HG03060 (cell line): ENCODE results near the gene VSX1.

Source experiments
- ATAC-seq: cut with Tn5 transposase; IDR thresholded peaks from one replicate; pipeline ENCODE4 v1.9.1; 2021; ENCODE audit warnings: low read depth, moderate number of reproducible peaks; ENCODE audit not compliant: unreplicated experiment

Gene VSX1

DNA sequence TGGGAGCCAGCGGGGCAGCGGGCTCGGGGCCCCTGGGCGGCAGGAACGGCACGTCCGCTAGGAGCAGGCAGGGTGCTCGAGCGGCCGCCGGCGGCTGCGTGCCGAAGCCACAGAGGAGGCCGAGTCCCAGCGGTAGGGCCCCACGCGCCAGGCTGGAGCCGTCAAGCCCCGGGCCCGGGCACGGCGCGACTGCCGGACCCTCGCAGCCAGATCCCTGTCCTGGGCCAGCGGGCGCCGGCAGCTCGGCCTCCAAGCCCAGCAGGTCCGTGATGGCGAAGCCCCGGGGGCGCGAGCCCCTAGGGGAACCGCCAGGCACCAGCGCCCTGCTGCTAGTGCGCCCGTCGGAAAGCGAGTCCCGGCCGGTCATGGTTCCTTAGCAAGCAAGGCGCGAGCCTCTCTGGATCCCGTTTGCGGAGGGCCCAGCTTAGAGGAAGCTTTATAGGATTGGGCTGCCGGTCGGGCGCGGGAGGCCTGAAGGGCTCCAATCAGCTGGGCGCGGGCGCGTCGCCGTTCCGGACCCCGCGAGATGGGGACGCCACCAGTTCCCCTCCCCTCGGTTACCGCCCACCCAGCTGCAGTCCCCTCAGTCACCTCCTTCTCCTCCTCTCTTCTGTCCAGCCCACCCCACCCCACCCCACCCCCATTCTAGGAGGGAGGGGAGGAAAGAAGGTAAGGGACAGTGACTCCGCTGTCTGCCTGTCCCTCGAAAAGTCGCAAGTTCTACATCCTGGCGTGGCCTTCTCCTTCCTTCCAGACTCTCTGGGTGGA lies at the start of gene VSX1:
VSX1 (minus strand) TSS at position 412 of the 768 bp plus-strand sequence; CDS start at position 367, 45 bp downstream.
- ATAC-seq, result no peak

DNA sequence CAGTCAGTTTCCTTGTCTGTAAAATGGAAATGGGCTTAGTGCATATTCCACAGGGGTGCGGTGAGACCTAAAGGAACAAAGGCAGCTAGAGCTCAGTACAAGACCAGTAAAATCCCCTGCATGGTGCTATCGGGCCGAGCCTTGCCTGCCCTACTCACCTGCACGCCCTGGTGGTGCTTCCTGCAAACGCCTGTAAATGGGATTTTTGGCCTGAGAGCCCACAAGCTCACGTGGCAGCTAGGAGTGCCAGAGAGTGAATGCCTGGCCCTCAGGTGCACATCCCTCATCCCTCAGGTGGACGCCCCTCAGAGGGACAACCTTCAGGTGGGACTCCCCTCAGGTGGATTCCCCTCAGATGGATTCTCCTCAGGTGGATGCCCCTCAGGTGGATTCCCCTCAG lies 48.0 kb upstream of the VSX1 start:
- ATAC-seq, result no peak

DNA sequence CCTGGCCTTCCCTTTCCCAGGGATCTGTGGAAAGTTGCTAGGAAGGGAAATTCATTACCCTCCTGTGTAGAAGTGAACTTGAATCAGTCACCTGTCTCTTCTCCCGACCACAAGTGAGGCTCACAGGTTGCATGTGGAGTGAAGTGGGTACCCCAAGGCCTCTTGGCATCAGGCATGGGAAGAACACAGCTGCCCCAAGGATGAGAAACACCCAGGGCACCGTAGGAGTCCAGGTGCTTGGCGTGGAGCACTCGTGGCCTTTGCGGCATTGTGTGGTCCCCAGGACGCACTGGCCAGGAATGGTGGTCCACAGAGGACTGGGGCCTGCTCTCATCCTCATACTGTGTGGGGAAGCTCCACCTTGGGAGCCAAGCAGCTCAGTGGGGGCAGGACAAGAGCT lies 47.5 kb upstream of the VSX1 start:
- no peak for ATAC-seq

DNA sequence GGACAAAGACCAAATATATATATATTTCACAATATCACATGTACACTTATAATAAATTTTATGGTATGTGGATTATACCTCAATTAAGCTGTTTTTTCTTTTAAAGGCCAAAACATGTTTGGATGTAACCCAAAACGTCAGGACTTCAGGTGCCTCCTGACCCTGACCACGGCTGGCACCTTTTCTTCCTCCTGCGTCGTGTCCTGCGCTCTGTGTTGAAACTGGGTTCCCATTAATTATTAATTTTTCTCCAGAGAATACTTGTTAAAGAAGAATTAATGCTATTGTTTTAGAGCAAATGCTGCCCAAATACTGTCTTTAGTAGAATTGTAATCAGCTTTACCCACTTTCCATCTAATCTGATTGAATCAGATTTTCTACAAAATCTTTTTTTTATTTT lies 46.7 kb upstream of the VSX1 start:
- no peak for ATAC-seq

DNA sequence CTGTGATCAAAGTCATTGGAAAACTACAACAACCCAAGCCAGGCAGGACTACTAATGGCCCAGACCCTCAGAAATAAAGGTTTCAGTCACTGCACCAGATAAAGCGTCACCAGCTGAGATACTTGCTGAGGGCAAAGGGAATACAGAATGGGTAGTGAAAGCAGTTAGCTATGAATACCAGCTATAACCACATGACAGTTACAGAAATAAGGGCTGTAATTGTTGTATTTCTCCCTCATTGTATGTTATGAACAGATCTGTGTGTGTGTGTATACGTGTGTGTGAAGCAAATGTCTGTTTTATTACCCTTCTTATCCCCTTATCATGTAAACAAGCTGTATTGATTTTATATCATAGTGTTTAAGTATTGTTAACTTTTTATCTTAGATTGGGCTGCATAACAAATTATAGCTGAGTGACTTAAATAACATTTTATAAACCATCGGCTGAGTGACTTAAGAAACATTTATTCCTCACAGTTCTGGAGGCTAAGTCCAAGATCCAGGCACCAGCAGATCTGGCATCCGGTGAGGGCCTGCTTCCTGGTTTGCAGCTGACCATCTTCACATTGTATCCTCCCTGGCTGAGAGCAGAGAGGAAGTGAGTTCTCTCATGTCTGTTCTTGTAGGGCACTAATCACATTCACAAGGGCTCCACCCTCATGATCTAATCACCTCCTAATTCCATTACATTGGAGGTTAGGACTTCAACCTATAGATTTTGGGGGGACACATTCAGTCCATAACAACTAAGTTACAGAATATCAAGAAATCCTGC lies 46.0 kb upstream of the VSX1 start:
- ATAC-seq, result no peak

DNA sequence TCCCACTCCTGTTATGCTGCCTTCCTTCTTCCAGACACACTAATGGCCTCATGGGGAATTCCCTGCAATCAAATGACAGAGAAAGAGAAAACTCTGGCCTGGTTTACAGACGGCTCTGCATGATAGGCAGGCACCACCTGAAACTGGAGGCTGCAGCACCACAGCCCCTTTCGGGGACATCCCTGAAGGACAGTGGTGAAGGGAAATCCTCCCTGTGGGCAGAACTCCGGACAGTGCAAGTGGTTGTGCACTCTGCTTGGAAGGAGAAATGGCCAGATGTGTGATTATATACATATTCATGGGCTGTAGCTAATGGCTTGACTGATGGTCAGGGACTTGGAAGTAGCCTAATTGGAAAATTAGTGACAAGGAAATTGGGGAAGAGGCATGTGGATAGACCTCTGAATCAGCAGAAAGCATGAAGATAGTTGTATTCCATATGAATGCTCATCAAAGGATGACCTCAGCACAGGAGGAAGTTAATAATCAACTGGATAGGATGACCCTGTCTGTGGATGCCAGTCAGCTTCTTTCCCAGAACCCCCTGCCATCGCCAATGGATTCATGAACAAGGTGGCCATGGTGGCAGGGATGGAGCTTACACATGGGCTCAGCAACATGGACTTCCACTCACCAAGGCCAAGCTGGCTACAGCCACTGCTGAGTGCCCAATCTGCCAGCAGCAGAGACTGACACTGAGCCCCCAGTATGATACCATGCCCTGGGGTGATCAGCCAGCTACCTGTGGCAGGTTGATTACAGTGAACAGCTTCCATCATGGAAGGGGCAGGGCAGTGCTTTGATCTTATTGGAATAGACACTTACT lies 44.5 kb upstream of the VSX1 start:
- no peak for ATAC-seq

DNA sequence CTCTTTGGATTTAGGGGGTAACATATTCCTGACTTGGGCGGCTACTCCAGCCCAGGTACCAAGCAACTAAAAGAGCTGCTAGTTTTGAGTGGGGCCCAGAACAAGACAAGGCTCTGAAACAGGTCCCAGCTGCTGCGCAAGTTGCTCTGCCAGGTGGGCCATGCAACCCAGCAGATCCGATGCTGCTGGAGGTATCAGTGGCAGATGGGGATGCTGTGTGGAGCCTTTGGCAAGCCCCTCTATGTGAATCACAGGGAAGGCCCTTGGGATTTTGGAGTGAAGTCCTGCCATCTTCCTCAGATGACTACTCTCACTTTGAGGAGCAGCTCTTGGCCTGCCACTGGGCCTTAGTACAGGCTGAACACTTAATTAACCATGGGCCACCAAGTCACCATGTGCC lies 43.7 kb upstream of the VSX1 start:
- ATAC-seq, result no peak

DNA sequence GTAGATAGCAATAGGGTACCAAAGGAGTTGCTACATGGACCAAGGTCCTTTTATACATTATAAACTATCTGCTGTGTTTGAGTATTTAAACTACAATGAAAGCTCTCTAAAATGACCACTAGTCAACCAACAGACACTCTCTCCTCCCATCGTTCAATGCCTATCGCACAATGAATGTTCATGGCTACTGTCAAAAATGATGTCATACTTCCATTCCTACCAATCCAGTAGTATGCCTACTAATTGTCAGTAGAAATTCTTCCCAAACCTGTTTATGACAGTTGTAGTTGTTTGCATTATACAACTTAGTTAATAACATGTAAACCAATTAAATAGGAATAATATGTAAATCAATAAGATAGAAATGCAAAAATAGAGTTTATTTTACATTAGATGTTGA lies 39.0 kb upstream of the VSX1 start:
- ATAC-seq, result no peak

DNA sequence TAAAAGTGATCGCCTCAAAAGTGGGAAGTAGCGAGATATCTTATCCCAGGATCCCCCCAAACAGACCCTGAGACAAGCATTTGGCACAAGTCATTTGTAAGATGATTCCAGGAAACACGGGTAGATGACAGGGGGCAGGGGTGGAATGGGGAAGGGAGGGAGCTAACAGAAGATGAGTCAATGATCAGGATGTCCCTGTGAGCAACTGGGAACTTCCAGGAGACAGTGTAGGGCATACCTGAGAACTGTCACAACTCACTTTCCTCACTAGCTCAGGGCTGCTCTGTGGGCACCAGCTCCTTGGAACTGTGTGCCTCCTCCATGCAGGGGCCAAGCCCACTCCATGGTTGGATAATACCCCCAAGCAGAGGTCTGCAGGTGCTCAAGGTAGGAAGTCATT lies 38.5 kb upstream of the VSX1 start:
- ATAC-seq, result no peak

DNA sequence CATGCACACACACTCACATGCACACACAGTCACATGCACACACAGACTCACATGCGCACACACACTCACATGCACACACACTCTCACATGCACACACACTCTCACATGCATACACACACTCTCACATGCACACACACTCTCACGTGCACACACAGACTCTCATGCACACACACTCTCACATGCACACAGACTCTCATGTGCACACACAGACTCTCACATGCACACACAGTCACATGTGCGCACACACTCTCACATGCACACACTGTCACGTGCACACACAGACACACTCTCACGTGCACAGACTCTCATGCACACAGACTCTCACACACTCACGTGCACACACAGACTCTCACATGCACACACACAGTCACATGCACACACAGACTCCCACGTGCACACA lies 36.6 kb upstream of the VSX1 start:
- ATAC-seq, result no peak

DNA sequence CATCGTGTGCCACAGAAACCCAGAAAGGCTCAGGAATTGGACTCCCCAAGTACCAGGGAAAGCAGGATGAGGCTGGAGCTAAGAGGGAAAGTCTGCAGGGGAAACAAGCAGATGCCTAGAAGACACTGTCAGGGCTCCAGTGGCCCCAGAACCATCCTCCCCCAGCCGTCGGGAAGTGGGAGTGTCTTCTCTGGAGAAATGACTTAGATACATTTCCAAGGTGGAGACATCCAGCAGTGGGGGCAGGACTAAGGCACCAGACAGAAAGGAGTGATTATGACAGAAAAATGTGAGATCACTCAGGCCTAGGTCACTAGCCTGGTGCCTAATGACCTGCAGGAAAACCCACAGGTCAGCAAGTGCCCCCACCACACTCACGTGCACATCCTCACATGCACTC lies 36.0 kb upstream of the VSX1 start:
- no peak for ATAC-seq

DNA sequence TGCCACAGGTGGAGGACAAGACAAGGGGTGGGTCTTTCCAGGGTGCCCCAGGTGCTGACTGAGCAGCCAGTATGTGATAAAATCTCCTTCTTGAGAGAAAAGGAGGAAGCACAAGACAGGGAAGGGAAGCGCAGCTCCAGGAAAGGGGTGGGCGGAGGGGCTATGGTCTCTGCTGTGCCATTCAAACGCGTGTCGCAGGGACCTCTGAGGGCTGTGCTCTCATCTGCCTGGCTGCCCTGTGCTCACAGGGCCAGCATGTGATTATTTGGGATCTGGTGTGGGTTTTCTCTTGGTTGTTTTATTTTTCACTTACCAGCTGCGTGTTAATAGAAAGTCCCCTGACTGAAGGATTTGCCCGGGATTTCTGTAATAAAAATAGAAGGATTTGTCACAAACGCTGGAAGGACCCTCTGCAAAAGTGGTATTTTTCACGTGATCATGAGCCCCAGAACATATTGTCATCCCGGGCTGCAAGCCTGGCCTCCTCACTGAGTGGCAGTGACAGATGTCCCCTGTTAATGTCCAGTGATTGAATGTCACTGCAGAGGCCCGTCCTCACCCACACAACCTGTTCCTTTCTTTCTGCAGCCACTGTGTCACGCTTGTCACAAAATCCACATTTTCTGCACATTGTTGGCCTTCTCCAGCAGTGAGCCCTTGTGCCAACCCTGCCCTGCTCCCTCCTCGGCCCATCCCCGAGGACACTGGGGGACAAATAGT lies 35.0 kb upstream of the VSX1 start:
- no peak for ATAC-seq

DNA sequence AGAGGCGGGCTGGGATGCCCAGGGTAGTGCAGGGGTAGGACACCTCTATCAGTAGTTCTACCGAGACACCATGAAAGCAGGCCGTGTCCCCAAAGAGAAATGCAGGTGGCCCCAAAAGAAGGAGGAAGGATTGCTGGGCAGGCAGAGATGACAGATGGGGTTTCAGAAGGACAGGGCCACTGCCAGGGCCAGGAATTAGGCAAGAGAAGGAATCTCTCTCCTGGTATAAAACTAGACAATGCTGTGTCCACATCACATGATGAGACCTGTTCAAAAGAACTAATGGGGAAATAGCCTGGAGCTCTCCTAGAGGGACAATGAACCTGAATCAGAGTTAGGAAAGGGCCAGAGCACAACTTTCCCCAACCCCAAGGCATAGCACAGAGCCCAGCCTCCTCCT lies 21.6 kb upstream of the VSX1 start:
- no peak for ATAC-seq

DNA sequence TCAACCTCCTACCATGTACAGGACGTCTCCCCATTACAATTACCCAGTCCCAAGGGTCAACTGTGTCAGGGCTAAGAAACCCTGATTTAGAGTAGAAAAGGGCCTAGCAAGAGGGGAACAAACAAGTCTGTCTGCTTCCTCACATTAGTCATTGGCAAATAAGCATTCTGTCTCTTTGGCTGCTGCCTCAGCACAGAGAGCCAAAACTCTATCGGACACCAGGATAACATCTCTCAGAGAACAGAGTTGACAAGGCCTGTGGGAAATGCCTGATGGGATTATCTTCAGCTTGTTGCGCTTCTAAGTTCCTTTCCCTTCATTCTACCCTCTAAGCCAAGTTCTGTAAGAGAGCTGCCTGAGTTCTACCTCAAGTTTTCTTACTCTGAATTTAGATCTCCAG lies 19.0 kb upstream of the VSX1 start:
- no peak for ATAC-seq

DNA sequence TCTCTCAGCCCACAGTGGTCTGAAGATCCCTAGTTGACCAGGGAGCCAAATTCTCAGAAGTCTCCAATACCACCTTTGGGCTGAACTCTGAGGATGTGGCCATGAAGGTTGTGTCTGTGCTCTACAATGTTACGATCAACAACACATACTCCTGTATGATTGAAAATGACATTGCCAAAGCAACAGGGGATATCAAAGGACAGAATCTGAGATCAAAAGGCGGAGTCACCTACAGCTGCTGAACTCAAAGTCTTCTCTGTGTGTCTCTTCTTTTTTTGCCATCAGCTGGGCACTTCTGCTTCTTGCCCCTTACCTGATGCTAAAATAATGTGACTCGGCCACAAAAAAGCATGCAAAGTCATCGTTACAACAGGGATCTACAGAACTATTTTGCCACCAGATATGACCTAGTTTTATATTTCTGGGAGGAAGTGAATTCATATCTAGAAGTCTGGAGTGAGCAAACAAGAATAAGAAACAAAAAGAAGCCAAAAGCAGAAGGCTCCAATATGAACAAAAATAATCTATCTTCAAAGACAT lies 17.7 kb upstream of the VSX1 start:
- no peak for ATAC-seq

DNA sequence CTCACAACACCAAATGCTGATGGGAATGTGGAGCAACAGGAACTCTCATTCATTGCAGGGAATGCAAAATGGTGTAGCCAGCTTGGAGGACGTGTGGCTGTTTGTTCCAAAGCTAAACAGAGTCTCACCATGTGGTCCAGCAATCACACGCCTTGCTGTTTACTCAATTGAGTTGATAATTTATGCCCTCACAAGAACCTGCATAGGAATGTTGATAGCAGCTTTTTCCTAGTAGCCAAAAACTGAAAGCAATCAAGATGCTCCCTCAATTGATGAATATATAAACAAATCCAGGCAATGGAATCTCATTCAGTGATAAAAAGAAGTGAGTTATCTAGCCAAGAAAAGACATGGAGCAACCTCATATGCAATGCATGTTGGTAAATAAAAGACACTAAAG lies 15.6 kb upstream of the VSX1 start:
- ATAC-seq, result no peak

DNA sequence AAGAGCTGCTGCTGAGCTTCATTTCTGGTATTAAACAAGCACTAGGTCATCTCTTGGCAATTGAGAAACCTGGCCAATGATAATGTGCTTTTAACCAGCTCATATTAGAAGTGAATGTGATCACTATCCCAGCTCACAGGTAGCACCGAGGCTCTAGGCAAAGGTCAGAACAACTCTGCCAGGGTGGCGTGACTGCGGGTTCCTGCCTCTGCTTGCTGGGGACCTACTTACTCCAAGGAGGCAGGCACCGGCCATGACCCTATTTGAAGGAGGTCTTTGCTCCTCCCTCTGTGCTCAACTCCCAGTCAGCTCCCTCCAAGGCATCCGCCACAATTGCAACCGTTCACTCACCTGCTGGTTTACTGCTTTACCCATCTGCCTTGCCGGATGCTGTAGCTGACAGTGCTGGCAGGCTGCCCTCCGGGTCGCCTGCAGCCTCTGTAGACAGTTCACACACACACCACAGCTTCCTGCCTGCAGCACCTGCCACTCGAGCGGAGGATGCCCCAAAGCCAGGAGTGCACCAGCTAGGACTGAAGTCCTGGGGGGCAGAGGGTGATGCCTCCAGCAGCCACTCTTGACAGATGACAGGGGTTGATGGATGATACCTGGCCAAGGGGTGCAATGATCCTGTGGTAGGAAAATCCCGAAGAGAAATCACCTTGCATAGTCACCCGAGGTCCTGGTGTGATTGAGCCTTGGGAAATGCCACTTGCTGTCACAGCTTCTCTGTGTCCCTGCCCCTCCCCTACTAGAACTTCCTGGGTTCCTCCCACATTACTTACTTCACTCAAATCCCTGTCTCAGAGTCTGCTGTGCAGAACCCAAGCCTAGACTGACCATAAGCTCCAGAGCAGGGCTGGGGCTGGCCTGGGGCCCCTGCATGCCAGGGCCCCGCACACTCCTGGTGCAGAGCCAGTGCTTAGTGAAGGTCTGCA lies 8.8 kb upstream of the VSX1 start:
- no peak for ATAC-seq

DNA sequence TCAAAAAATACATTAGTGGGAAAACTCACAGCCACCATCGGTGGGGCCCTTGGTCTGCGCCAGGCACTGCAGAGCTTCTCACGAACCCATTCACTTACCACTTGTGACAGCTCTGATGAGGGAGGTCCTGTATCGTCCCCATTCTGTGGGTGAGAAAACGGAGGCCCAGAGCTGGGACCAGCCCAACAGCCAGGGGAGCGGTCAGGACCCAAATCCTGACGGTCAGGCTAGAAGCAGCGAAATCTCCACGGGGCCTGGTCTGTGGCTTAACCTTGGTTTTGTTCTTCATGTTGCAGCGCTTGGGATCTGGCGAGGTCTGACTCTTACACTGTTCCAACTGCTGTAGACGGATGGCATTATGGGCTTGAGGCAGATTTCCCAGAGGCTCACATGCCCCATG lies 7.7 kb upstream of the VSX1 start:
- no peak for ATAC-seq

DNA sequence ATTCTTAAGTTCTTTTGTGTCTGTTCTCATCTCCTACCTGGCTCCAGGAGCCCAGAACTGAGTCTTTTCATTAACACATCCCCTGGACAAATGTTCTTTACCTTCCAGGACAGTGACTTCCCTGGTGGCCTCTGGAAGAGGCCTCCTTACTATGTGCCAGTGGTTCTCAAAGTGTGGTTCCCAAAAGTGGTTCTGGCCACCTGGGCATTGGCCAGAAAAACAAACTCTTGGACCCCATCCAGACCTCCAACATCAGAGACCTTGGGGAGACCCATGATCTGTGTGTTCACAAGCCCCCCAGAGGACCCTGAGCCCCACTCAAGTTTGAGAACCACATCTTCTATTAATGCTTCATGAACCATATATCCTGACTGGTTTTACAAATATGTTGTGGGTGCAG lies 7.2 kb upstream of the VSX1 start:
- no peak for ATAC-seq
